Parathyroid adenoma (tissue), 2 donors: ENCODE data around the gene PCCA.

Experiments used
- H2AFZ ChIP-seq: fragments of 300-600 bp; sonication (generic); one replicate; pipeline ENCODE4 v1.7.0; 2017; ENCODE audit warnings: antibody characterized with exemption, mild to moderate bottlenecking
- H3K27ac ChIP-seq: fragments of 300-600 bp; sonication (generic); one replicate; pipeline ENCODE4 v1.7.0; 2017
- H3K27me3 ChIP-seq: fragments of 300-600 bp; sonication (generic); one replicate; pipeline ENCODE4 v1.7.0; 2017; ENCODE audit warnings: low read length; ENCODE audit not compliant: control insufficient read depth, insufficient read depth
- H3K36me3 ChIP-seq: fragments of 300-600 bp; sonication (generic); one replicate; pipeline ENCODE4 v1.7.0; 2017; ENCODE audit warnings: low read length; ENCODE audit not compliant: control insufficient read depth, insufficient read depth
- H3K4me1 ChIP-seq: fragments of 300-600 bp; sonication (generic); one replicate; pipeline ENCODE4 v1.7.0; 2017; ENCODE audit warnings: control low read depth
- H3K4me2 ChIP-seq: fragments of 300-600 bp; sonication (generic); one replicate; pipeline ENCODE4 v1.7.0; 2017; ENCODE audit warnings: low read length
- H3K4me3 ChIP-seq: fragments of 300-600 bp; sonication (generic); one replicate; pipeline ENCODE4 v1.7.0; 2017; ENCODE audit warnings: low read depth, low read length
- H3K79me2 ChIP-seq: fragments of 300-600 bp; sonication (generic); one replicate; pipeline ENCODE4 v1.7.0; 2017; ENCODE audit warnings: control low read depth
- H3K9ac ChIP-seq: fragments of 300-600 bp; sonication (generic); one replicate; pipeline ENCODE4 v1.7.0; 2017; ENCODE audit warnings: mild to moderate bottlenecking
- H3K9me3 ChIP-seq: fragments of 300-600 bp; sonication (generic); one replicate; pipeline ENCODE4 v1.7.0; 2017; ENCODE audit warnings: low read length; ENCODE audit not compliant: control insufficient read depth
- TF ChIP-seq, protein P1 (sequence below): fragments of 300-600 bp; sonication (generic); IDR thresholded peaks from one replicate; pipeline ENCODE4 v1.7.0; 2017; ENCODE audit warnings: antibody characterized with exemption, mild to moderate bottlenecking
- donor health status: primary hyperparathyroidism.

The PCCA gene

DNA sequence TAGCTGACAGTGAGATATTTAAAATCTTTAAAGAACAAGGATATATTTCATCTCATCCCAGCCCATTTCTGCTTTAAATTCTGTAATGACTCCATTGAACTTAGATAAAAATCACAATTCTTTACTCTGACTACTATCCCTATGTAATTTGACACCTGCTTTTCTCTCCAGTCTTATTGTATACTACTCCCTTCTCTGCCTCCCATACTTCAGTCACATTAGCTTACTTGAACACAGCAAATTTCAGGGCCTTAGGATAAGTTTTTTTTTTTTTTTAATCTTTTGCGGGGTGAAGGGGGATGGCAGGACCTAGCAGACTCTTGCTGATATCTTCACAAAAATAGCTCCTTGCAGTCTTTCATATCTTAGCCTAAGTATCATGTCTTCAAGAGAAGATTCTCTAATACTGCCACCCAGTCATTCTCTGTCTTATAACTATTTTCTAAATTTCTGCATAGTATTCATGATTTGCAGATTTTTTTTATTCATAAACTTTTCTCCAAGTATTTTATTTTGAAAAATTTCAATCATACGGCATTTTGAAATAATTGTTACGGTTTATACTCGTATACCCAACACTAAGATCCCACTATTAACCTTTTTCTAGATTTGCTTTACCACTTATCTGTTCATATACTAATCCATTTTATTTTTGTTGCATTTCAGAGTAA, 151.4 kb downstream of the PCCA start:
- Histone ChIP-seq H3K4me1 (no peaks in the 10 kb centered on the region), H3K36me3 (no peaks in the 10 kb centered on the region), H3K27me3 (no peaks in the 10 kb centered on the region), H2AFZ (no peak overlapping the region), H3K4me2 (no peak overlapping the region), H3K27ac (no peak overlapping the region), H3K9ac (no peak overlapping the region), H3K4me3 (no peak overlapping the region), H3K9me3 (no peaks in the 10 kb centered on the region), H3K79me2 (no peaks in the 10 kb centered on the region)
- TF ChIP-seq, protein P1, sequence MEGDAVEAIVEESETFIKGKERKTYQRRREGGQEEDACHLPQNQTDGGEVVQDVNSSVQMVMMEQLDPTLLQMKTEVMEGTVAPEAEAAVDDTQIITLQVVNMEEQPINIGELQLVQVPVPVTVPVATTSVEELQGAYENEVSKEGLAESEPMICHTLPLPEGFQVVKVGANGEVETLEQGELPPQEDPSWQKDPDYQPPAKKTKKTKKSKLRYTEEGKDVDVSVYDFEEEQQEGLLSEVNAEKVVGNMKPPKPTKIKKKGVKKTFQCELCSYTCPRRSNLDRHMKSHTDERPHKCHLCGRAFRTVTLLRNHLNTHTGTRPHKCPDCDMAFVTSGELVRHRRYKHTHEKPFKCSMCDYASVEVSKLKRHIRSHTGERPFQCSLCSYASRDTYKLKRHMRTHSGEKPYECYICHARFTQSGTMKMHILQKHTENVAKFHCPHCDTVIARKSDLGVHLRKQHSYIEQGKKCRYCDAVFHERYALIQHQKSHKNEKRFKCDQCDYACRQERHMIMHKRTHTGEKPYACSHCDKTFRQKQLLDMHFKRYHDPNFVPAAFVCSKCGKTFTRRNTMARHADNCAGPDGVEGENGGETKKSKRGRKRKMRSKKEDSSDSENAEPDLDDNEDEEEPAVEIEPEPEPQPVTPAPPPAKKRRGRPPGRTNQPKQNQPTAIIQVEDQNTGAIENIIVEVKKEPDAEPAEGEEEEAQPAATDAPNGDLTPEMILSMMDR: no peak

DNA sequence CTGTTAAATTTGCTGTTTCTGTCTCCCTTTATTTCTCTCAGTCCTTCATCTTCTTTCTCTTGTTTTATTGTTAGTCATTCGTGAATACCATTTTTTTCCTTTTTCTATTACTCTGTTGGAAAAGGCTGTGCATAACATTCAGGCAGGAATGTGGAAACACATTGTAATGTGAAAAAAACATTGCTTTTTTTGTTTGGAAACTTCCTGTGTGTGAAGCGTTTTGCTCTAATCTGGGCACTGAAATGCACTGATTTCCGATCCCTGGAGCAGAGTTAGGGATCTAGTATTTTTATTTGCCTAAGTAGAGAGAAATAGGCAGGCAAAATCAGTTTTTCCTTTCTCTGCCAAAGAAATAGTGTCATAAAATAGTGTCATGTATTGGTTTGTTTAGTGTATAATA, 155.5 kb downstream of the PCCA start:
- Histone ChIP-seq H3K4me2 (no peak overlapping the region), H3K4me1 (no peaks in the 10 kb centered on the region), H3K27ac (no peak overlapping the region), H3K36me3 (no peaks in the 10 kb centered on the region), H3K4me3 (no peak overlapping the region), H3K9ac (no peak overlapping the region), H3K9me3 (no peaks in the 10 kb centered on the region), H3K79me2 (no peaks in the 10 kb centered on the region), H3K27me3 (no peaks in the 10 kb centered on the region), H2AFZ (no peak overlapping the region)
- TF ChIP-seq, protein P1: no peak

GRCh38 chr13:100245104-100245503, 156.2 kb downstream of the PCCA start:
- H2AFZ ChIP-seq: no peak overlapping the region
- H3K9me3 ChIP-seq: no peaks in the 10 kb centered on the region
- H3K4me1 ChIP-seq: no peaks in the 10 kb centered on the region
- H3K4me2 ChIP-seq: no peak overlapping the region
- TF ChIP-seq, protein P1: no peak
- H3K36me3 ChIP-seq: no peaks in the 10 kb centered on the region
- H3K4me3 ChIP-seq: no peak overlapping the region
- H3K9ac ChIP-seq: no peak overlapping the region
- no peaks in the 10 kb centered on the region for H3K27me3 ChIP-seq
- no peaks in the 10 kb centered on the region for H3K79me2 ChIP-seq
- no peak overlapping the region for H3K27ac ChIP-seq

DNA sequence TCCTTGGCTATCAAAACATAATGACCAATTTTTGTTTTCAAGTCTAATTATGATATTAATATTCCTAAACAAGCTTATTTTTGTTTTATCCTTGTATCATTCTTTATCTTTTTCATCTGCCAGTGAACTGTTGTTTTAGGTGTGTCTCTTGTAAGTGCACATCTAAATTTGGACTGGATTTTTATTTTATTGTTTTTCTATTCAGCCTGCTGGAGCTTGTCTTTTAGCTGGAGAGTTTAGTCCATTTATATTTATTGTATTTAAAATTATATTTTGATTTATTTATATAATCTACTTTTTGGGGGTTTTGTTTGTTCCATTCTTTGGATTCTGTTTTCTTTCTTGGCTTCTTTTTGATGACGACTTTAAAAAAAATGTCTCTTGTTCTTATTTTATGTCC, 159.0 kb downstream of the PCCA start:
- no peak overlapping the region for H2AFZ ChIP-seq
- no peak overlapping the region for H3K9ac ChIP-seq
- no peak overlapping the region for H3K27ac ChIP-seq
- no peaks in the 10 kb centered on the region for H3K79me2 ChIP-seq
- no peaks in the 10 kb centered on the region for H3K4me1 ChIP-seq
- no peak overlapping the region for H3K4me2 ChIP-seq
- H3K36me3 ChIP-seq: no peaks in the 10 kb centered on the region
- no peak overlapping the region for H3K4me3 ChIP-seq
- no peaks in the 10 kb centered on the region for H3K27me3 ChIP-seq
- no peaks in the 10 kb centered on the region for H3K9me3 ChIP-seq
- TF ChIP-seq, protein P1: no peak

GRCh38 chr13:100254002-100254401, 165.1 kb downstream of the PCCA start:
- Histone ChIP-seq H3K9ac (no peak overlapping the region), H3K4me2 (no peak overlapping the region), H3K27ac (no peak overlapping the region), H2AFZ (no peak overlapping the region), H3K9me3 (no peaks in the 10 kb centered on the region), H3K36me3 (no peaks in the 10 kb centered on the region), H3K4me1 (no peaks in the 10 kb centered on the region), H3K79me2 (no peaks in the 10 kb centered on the region), H3K27me3 (no peaks in the 10 kb centered on the region), H3K4me3 (no peak overlapping the region)
- TF ChIP-seq, protein P1: no peak
